ENCODE measurements around the gene CLHC1. TPM values are rescaled to one million over a fixed set of nuclear protein-coding genes. Genes with fewer than 3 reads are reported as not detected.
A peak's percentile ranks its signal among the peaks of the same experiment; 100 is the strongest.
"Not testable (repeated sequence)": the region's sequence is repeated elsewhere in the genome, so short reads cannot be mapped to it uniquely, and the experiment has no call there.

Gene CLHC1
- total and polyA plus RNA-seq, 2 experiments from 2014 or later = 19.7 to 27.0 TPM

- TF ChIP-seq CTCF (IDR thresholded peaks at IDR 0.05; ENCODE audit: low read depth, low read length) = no peak
- peaks cover 27% of the 10 kb centered on the region for H3K36me3 ChIP-seq
- H3K9me3 ChIP-seq (ENCODE audit: low read depth) = no peaks in the 10 kb centered on the region
- H3K4me1 ChIP-seq (ENCODE audit: low read depth) = peaks cover 14% of the 10 kb centered on the region
- peak overlapping the region; percentile 98 for H3K27ac ChIP-seq
- DNase-seq (ENCODE audit: low read depth in 1 of 2, low spot score in 1 of 2) = peak; percentile 36 to 37
- peak overlapping the region; percentile 77 for H3K4me3 ChIP-seq
- H3K27me3 ChIP-seq = no peaks in the 10 kb centered on the region
Observed at GRCh38 chr2:55232863-55233657, 967 bp upstream of the CLHC1 start.

GRCh38 chr2:55231546-55232083, 478 bp downstream of the CLHC1 start:
- H3K27me3 ChIP-seq = no peaks in the 10 kb centered on the region

GRCh38 chr2:55230551-55230950, 1.5 kb downstream of the CLHC1 start:
- no peak for TF ChIP-seq CTCF (IDR thresholded peaks at IDR 0.05; ENCODE audit: low read depth, low read length)
- Histone ChIP-seq H3K4me3 (no peak overlapping the region), H3K4me1 (ENCODE audit: low read depth) (peaks cover 14% of the 10 kb centered on the region), H3K27ac (no peak overlapping the region), H3K27me3 (no peaks in the 10 kb centered on the region), H3K9me3 (ENCODE audit: low read depth) (no peaks in the 10 kb centered on the region), H3K36me3 (peaks cover 19% of the 10 kb centered on the region)
- DNase-seq (ENCODE audit: low read depth in 1 of 2, low spot score in 1 of 2) = no peak

More at GRCh38 chr2:55231546-55232083, 478 bp downstream of the CLHC1 start:
- peaks cover 25% of the 10 kb centered on the region for H3K36me3 ChIP-seq
- H3K27ac ChIP-seq = peak overlapping the region; percentile 98
- peak in 1 of 2 donors; percentile 39 for DNase-seq (ENCODE audit: low read depth in 1 of 2, low spot score in 1 of 2)
- no peaks in the 10 kb centered on the region for H3K9me3 ChIP-seq (ENCODE audit: low read depth)
- peaks cover 14% of the 10 kb centered on the region for H3K4me1 ChIP-seq (ENCODE audit: low read depth)
- TF ChIP-seq CTCF (IDR thresholded peaks at IDR 0.05; ENCODE audit: low read depth, low read length) = no peak
- H3K4me3 ChIP-seq = peak overlapping the region; percentile 77

GRCh38 chr2:55229221-55229620, 2.9 kb downstream of the CLHC1 start:
- Histone ChIP-seq H3K27me3 (no peaks in the 10 kb centered on the region), H3K9me3 (ENCODE audit: low read depth) (no peaks in the 10 kb centered on the region), H3K4me3 (no peak overlapping the region), H3K27ac (peak overlapping the region; percentile 26), H3K36me3 (peaks cover 5% of the 10 kb centered on the region), H3K4me1 (ENCODE audit: low read depth) (peaks cover 14% of the 10 kb centered on the region)
- no peak for DNase-seq (ENCODE audit: low read depth in 1 of 2, low spot score in 1 of 2)
- no peak for TF ChIP-seq CTCF (IDR thresholded peaks at IDR 0.05; ENCODE audit: low read depth, low read length)

- no peaks in the 10 kb centered on the region for H3K36me3 ChIP-seq
- no peak for DNase-seq (ENCODE audit: low read depth in 1 of 2, low spot score in 1 of 2)
- H3K9me3 ChIP-seq (ENCODE audit: low read depth) = no peaks in the 10 kb centered on the region
- H3K27me3 ChIP-seq = no peaks in the 10 kb centered on the region
- no peak for TF ChIP-seq CTCF (IDR thresholded peaks at IDR 0.05; ENCODE audit: low read depth, low read length)
- H3K4me1 ChIP-seq (ENCODE audit: low read depth) = peaks cover 7% of the 10 kb centered on the region
- H3K4me3 ChIP-seq = no peak overlapping the region
- no peak overlapping the region for H3K27ac ChIP-seq
Observed at GRCh38 chr2:55228226-55228563, 3.9 kb downstream of the CLHC1 start.

GRCh38 chr2:55227437-55228225, 4.5 kb downstream of the CLHC1 start:
- DNase-seq (ENCODE audit: low read depth in 1 of 2, low spot score in 1 of 2) = peak in 1 of 2 donors; percentile 18
- H3K27me3 ChIP-seq = not testable (repeated sequence)

More at GRCh38 chr2:55227437-55228225, 4.5 kb downstream of the CLHC1 start:
- H3K4me1 ChIP-seq (ENCODE audit: low read depth); H3K4me3 ChIP-seq; H3K36me3 ChIP-seq; H3K27ac ChIP-seq; H3K9me3 ChIP-seq (ENCODE audit: low read depth): not testable (repeated sequence)

Data from cardiac muscle cell (in vitro differentiated cells and primary cell).